SJCRH30 (cell line): ENCODE data around the gene BEAN1. TPM values are rescaled to one million over a fixed set of nuclear protein-coding genes. Genes with fewer than 3 reads are reported as not detected.
"Not testable (repeated sequence)": the region's sequence is repeated elsewhere in the genome, so short reads cannot be mapped to it uniquely, and the experiment has no call there.

Source experiments
- DNase-seq, 2 experiments: peaks; one replicate each; pipeline ENCODE4 v3.0.0-alpha.2; 2015 to 2020
- H3K27ac ChIP-seq: fragments of 250-450 bp; sonication (Bioruptor Pico); 2 replicates; pipeline ENCODE4 v1.5.1; 2020; ENCODE audit warnings: mild to moderate bottlenecking, moderate library complexity
- H3K27me3 ChIP-seq: fragments of 250-450 bp; sonication (Bioruptor Pico); 2 replicates; pipeline ENCODE4 v1.5.1; 2020; ENCODE audit warnings: mild to moderate bottlenecking, moderate library complexity
- H3K36me3 ChIP-seq: fragments of 250-450 bp; sonication (Bioruptor Pico); 2 replicates; pipeline ENCODE4 v1.5.1; 2020; ENCODE audit warnings: mild to moderate bottlenecking, moderate library complexity
- H3K4me1 ChIP-seq: fragments of 250-450 bp; sonication (Bioruptor Pico); 2 replicates; pipeline ENCODE4 v1.5.1; 2020; ENCODE audit warnings: mild to moderate bottlenecking, moderate library complexity
- H3K4me3 ChIP-seq: fragments of 250-450 bp; sonication (Bioruptor Pico); 2 replicates; pipeline ENCODE4 v1.5.1; 2020; ENCODE audit warnings: mild to moderate bottlenecking, moderate library complexity
- H3K9me3 ChIP-seq: fragments of 250-450 bp; sonication (Bioruptor Pico); replicated peaks from 2 replicates; pipeline ENCODE4 v1.5.1; 2020; ENCODE audit warnings: mild to moderate bottlenecking, moderate library complexity
- total RNA-seq: library from RNA; depleted of rRNA; stranded (reverse); fragments of >200 nt; shearing (Covaris generic); gene quantifications from 2 replicates; pipeline ENCODE4 v1.2.3, GENCODE V29; 2014

Gene BEAN1
- total RNA-seq, 1 experiment from 2014 or later, result 0.87 TPM

DNA sequence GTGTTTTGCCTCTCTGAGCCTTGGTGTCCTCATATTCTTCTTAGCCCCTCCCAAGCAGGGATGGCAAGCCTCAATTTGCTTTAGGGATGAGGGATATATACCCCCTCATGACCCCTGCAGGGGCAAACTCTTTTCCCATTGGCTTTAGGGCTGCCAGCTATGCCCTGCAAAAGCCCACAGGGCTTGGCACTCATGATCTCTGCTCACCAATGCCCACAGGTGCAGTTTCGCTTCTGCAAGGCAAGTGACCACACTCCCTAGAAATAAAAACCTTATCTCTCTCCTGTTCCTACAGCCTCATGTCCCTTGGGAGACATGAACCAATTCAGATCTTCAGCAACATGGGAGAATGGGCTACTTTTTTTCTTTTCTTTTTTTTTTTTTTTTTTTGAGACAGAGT, 8.8 kb downstream of the BEAN1 start:
- Histone ChIP-seq H3K4me1 (peaks cover 14% of the 10 kb centered on the region), H3K9me3 (no peaks in the 10 kb centered on the region), H3K36me3 (no peaks in the 10 kb centered on the region), H3K4me3 (no peak overlapping the region), H3K27ac (no peak overlapping the region), H3K27me3 (no peaks in the 10 kb centered on the region)
- no peak for DNase-seq

DNA sequence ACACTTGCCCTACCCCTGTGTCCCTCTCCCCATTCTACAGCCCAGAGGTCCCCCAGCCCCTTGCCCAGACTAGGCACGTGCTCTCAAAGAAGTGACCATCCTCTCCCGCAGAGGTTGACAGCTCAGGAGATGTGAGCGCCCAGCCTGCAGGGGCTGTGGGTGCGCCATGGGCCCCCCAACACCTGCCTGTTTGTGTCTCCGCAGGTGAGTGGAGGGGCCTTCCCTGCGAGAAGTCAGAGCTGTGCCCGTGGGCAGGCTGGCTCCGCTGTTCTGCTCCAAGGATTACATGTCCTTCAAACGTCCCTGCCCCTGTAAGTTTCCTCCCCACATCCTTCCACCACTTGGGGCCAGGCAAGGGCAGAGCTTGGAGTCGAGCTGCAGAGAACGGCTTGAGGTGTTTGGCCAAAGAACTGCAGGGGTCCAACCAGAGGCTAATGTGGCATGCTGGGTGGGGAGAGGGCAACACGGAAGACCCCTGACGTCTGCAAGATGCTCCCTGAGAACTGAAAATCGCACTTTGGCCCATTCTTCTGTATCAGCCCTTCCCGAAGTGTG, 10.4 kb downstream of the BEAN1 start:
- Histone ChIP-seq H3K27me3 (no peaks in the 10 kb centered on the region), H3K27ac (no peak overlapping the region), H3K9me3 (no peaks in the 10 kb centered on the region), H3K36me3 (no peaks in the 10 kb centered on the region), H3K4me1 (peaks cover 14% of the 10 kb centered on the region), H3K4me3 (no peak overlapping the region)
- DNase-seq, result no peak

DNA sequence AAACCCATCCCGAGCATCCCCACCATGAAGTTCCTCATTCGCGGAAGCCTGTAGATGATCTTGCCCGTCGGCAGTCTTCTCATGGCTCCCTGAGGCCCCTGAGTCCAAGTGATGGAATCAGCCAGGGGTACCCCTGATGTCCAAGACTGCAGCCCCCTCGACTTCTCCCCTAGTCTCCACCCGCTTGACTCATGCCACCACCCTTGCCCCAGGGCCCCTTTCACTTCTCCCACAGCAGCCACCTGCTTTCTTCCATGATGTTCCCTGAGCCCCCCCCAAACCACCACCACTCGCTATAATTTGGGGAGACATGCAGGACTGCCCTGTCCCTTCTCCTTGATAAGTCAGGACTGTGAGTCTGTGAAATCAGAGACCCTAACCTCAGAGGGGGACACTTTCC, 11.4 kb downstream of the BEAN1 start:
- H3K4me3 ChIP-seq, result no peak overlapping the region
- H3K9me3 ChIP-seq, result no peaks in the 10 kb centered on the region
- H3K36me3 ChIP-seq, result no peaks in the 10 kb centered on the region
- peaks cover 9% of the 10 kb centered on the region for H3K4me1 ChIP-seq
- H3K27ac ChIP-seq, result no peak overlapping the region
- DNase-seq, result no peak
- H3K27me3 ChIP-seq, result no peaks in the 10 kb centered on the region

DNA sequence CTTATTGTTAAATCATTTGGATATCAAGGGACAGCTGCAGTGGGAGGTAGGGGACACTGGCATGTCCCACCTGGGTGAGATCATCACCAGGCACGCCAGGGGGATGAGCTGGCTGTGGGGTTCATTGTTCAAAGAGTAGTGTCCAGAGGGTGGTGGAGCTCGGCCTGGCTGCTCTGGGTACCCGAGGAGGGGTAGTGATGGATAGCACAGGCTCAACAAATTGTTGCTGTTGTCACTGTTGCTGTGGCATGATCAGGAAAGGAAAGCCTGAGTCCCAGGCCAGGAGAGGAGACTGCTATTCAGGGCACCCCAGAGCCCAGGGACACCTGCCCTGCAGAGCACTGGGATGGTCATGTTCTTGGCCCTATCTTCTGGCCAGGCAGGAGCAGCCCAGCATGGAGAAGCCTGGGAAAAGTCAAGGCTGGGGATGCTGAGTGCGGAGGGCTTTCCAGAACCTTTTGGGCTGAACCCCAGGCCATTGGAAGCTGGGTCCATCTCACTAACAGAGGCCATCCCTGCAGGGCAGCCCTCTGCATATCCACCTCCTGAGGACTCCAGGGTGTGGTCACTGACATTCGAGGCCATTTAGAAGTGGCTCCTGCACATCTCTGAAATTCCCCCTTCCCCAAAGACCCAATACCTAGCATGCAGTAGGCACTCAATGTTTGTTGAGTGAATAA, 12.1 kb downstream of the BEAN1 start:
- no peak overlapping the region for H3K27ac ChIP-seq
- H3K27me3 ChIP-seq, result no peaks in the 10 kb centered on the region
- peaks cover 4% of the 10 kb centered on the region for H3K4me1 ChIP-seq
- no peaks in the 10 kb centered on the region for H3K9me3 ChIP-seq
- H3K36me3 ChIP-seq, result no peaks in the 10 kb centered on the region
- no peak for DNase-seq
- H3K4me3 ChIP-seq, result no peak overlapping the region

DNA sequence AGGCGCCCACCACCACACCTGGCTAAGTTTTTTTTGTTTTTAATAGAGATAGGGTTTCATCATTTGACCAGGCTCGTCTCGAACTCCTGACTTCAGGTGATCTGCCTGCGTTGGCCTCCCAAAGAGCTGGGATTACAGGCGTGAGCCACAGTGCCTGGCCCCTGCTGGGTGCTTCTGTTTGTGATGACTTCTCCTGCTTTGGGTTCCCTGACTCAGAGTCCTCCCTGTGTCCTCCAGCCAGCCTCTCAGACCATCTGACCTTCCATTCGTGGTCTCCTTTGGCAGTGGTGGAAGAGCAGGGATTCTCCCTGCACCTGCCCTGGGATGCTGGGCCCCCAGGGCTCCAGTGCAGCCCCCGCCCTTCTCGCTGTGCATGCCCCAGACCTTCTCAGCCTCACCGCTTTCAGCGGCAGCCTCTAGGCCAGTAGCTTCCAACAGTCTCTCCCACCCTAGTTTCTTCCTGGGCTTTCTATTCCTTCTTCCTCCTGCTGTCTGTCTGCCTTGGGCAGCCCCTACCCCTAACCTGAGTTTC, 13.2 kb downstream of the BEAN1 start:
- Histone ChIP-seq H3K4me3 (no peak overlapping the region), H3K36me3 (no peaks in the 10 kb centered on the region), H3K9me3 (no peaks in the 10 kb centered on the region), H3K27ac (no peak overlapping the region), H3K4me1 (no peaks in the 10 kb centered on the region), H3K27me3 (no peaks in the 10 kb centered on the region)
- DNase-seq, result no peak

DNA sequence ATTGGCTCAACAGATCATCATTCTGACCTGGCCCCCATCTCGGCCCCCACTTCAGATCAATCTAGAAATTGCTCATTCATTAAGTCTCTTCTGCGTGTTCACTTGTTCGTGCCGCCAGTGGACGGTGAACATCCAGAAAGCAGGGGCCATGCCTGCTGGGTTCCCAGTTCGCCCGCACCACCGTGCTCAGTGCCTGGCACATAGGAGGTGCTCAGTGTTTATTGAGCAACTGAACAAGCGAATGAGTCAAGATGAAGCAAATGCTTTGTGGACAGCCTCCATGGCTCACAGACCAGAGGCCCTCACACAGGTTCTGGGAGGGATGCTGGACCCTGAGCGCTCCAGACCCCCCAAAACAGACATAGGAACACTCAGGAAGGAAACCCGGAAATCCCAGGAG, 13.9 kb downstream of the BEAN1 start:
- Histone ChIP-seq H3K36me3 (no peaks in the 10 kb centered on the region), H3K27ac (no peak overlapping the region), H3K9me3 (no peaks in the 10 kb centered on the region), H3K4me1 (no peaks in the 10 kb centered on the region), H3K27me3 (no peaks in the 10 kb centered on the region), H3K4me3 (no peak overlapping the region)
- DNase-seq, result no peak

DNA sequence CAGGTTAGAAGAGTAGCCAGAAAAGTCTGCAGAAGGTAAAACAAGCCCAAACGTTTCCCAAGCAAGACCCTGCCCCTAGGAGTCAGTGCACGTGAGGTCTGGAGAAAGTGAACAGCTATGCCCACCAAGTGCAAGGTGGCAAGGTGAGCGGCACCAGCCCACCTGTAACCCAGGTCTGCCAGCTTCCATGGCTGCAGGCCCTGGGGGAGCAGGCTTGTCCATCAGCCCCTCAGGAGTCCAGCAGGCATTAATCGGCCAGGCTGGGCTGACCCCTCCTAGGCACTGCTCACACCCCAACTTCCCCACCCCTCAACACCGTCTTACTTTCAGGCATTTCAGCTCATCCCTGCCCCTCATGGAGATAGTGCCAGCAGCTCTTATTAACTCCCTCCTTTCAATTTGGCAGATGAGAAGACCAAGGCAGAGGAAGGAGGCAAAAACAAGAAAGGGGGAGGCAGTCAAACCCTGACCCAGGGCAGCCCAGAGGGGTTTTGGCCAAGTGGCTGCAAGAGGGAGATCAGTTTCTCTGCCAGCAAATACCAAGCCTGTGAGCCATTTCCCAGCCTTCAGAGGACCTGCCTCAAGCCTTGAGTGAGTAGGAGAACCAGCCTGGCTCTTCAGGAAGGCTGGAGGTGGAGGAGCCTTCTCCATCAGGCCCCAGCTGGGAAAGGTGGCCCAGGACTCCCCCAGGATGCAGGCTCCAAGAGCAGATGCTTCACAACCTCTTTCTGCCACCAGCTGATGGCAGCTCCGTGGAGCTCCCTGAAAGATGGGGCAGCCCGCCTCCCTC, 14.7 kb downstream of the BEAN1 start:
- H3K4me1 ChIP-seq, result no peaks in the 10 kb centered on the region
- H3K4me3 ChIP-seq, result no peak overlapping the region
- no peak for DNase-seq
- no peaks in the 10 kb centered on the region for H3K27me3 ChIP-seq
- no peaks in the 10 kb centered on the region for H3K36me3 ChIP-seq
- H3K27ac ChIP-seq, result no peak overlapping the region
- H3K9me3 ChIP-seq, result no peaks in the 10 kb centered on the region

DNA sequence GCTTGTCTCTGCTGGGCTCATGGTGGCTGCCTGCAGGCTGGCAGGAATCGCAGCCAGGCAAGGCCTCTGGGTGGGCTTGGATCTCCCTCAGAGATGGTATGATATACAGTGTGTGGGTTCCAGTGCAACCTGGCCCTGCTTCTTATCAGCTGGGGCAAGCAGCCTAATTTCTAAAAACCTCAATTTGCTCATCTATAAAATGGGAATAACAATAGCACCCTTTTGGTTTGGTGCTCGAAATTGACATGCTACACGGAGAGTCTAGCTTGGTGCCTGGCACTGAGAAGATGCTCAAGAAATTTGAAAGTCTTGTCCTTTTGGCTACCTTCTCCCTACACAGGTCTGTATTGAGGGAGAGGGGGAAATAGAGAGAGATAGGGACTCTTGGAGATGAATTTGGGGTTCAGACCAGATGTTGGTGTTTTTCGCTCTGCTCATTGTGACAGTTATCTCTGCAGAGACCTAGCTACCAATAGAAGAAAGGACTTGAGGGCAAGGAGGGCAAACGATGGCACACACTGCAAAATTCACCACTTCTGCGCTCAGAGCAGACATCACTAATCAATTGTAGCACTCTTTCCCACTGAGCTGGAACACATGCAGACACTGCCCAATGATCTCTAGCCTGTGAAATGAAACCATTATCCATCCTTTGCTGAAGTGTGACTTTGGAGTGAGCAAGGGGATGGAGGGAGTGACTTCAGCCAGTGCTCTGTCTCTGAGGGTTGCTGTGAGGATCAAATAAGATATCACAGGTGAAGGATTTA, 15.6 kb downstream of the BEAN1 start:
- Histone ChIP-seq H3K9me3 (no peaks in the 10 kb centered on the region), H3K36me3 (no peaks in the 10 kb centered on the region), H3K4me3 (no peak overlapping the region), H3K4me1 (no peaks in the 10 kb centered on the region), H3K27ac (no peak overlapping the region), H3K27me3 (no peaks in the 10 kb centered on the region)
- DNase-seq, result no peak

DNA sequence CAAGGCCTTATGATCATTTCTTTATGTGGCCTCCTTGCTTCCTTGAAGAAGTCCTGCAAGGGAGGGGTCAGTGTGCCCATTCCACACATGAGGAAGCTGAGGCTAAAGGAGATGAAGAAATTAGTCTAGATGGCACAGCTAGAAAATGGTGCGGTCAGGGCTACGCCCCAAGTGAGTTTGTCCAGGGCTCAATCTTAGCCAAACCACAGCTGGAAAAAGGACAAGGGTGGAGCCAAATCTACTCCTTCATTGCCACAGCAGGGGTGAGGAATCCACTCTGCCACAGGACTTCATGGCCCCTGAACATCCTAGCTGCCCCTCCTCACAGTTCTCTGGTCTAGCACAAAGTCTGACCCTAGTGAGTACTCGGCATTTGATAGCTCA, 16.2 kb downstream of the BEAN1 start:
- Histone ChIP-seq H3K9me3 (no peaks in the 10 kb centered on the region), H3K27ac (no peak overlapping the region), H3K36me3 (no peaks in the 10 kb centered on the region), H3K4me3 (no peak overlapping the region), H3K27me3 (no peaks in the 10 kb centered on the region), H3K4me1 (no peaks in the 10 kb centered on the region)
- no peak for DNase-seq

DNA sequence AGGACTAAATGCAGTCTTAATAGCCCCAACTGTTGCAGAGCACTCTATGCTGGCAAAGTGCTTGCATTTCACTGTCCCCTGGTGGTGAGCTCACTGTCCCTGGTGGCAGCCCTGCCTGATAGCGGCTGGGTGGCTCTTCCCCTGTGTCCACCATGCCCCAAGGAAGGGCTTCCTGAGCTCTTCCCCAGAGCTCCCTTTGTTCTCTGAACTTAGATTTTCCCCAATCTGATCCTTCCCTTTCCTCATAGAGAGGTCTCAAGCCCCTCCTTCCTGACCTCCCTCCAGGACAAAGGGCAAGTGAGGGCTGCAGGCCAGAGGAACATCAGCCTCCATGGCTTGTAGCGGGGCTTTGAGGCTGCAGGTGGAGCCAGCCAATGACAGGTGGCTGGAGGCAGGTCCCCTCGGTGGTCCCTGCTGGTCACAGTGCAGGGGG, 17.0 kb downstream of the BEAN1 start:
- H3K27ac ChIP-seq, result no peak overlapping the region
- no peaks in the 10 kb centered on the region for H3K4me1 ChIP-seq
- no peaks in the 10 kb centered on the region for H3K27me3 ChIP-seq
- no peaks in the 10 kb centered on the region for H3K9me3 ChIP-seq
- H3K4me3 ChIP-seq, result no peak overlapping the region
- H3K36me3 ChIP-seq, result no peaks in the 10 kb centered on the region
- no peak for DNase-seq

DNA sequence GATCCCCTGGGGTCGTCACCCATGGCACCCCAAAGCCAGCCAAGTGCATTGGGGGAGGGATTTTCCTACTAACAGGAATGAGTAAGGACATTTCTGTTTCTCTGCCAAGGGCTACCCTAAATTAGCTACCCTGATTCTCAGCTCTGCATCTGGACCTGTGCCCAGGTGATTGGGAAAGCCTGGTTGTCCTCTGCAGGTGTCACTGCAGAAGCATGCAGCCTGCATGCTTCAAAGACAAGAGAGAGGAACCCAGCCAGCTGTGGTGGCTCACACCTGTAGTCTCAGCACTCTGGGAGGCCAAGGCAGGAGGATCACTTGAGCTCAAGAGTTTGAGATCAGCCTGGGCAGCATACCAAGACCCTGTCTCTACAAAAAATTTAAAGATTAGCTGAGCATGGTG, 19.6 kb downstream of the BEAN1 start:
- H3K9me3 ChIP-seq, result no peaks in the 10 kb centered on the region
- no peak overlapping the region for H3K4me3 ChIP-seq
- no peaks in the 10 kb centered on the region for H3K27me3 ChIP-seq
- no peaks in the 10 kb centered on the region for H3K4me1 ChIP-seq
- H3K27ac ChIP-seq, result no peak overlapping the region
- DNase-seq, result no peak
- no peaks in the 10 kb centered on the region for H3K36me3 ChIP-seq

DNA sequence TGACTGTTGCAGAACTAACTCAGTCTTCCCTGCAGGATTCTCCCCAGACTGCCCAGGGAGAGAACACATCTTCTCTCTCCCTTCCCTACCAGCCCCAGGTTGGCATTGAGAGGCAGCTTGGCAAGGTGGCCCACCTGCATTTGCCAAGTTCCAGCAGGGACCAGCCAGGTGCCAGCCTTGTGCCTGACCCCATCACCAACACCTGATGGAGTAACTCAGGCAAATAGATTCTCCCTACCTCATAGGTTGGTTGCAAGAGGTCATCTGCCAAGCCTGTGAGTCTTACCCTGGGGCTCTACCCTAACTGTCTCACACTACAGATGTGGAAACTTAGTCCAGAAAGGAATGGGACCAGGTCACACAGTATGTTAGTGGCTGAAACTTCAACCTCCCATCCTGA, 20.4 kb downstream of the BEAN1 start:
- Histone ChIP-seq H3K27me3 (no peaks in the 10 kb centered on the region), H3K4me1 (no peaks in the 10 kb centered on the region)
- DNase-seq, result no peak

DNA sequence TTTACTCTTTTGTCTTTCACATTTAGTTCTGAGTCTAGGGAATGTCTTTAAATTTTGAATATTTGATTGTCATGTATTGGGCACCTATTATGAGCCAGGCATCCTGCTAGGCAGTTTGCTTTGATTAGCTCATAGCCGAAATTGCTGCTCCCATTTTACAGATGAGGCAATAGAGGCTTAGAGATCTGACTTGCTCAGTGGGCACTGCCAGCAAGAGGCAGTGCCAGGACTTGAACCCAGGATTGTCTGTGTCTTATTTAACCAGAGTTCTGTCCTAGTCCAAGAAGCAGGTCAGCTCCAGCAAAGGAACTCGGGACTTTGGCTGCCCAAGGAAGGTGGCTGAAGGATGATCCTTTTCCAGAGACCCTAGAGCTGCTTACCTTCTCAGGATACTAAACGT, 24.5 kb downstream of the BEAN1 start:
- Histone ChIP-seq H3K4me1 (no peaks in the 10 kb centered on the region), H3K36me3 (no peaks in the 10 kb centered on the region), H3K9me3 (no peaks in the 10 kb centered on the region), H3K27me3 (no peaks in the 10 kb centered on the region; the same call in 1 of the 2 replicates), H3K27ac (no peak overlapping the region), H3K4me3 (no peak overlapping the region)
- no peak for DNase-seq

More for the DNA sequence above, 20.4 kb downstream of the BEAN1 start:
- no peaks in the 10 kb centered on the region for H3K9me3 ChIP-seq
- H3K27ac ChIP-seq, result no peak overlapping the region
- H3K4me3 ChIP-seq, result no peak overlapping the region
- H3K36me3 ChIP-seq, result no peaks in the 10 kb centered on the region

DNA sequence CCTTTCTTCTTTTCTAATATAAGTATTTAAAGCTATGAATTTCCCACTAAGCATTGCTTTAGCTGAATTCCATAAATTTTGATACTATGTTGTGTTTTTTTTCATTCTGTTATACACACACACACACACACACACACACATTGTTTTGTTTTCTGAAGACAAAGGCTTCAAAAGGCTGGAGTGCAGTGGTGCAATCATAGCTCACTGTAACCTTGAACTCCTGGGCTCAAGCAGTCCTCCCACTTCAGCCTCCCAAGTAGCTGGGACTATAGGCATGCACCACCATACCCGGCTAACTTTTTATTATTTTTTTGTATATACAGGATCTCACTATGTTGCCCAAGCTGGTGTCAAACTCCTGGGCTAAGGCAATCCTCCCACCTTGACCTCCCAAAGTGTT, 26.1 kb downstream of the BEAN1 start:
- H3K27me3 ChIP-seq, H3K27ac ChIP-seq, H3K9me3 ChIP-seq, DNase-seq, H3K4me1 ChIP-seq, H3K4me3 ChIP-seq, H3K36me3 ChIP-seq: not testable (repeated sequence)

DNA sequence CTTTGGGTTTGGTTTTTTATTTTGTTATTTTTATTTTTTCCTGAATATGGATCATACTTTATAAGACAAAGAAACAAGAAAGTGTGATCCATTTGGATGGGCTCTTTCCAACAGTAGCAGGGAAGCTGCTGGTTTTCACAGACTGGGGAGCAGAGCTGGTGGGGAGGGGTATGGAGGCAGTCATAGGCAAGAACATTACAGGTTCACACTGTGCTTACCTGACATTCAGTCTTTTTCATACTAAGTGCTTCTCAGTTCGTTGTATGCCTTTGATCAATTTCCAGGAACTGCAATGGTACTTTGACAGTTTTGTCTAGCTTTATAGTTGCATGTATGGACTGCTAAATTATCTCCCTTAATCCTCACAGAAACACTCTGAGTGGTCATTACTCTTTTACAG, 27.7 kb downstream of the BEAN1 start:
- H3K36me3 ChIP-seq, result no peaks in the 10 kb centered on the region
- H3K9me3 ChIP-seq, result no peaks in the 10 kb centered on the region
- H3K27me3 ChIP-seq, result no peaks in the 10 kb centered on the region; the same call in none of the 2 replicates
- no peak for DNase-seq
- no peaks in the 10 kb centered on the region for H3K4me1 ChIP-seq
- no peak overlapping the region for H3K4me3 ChIP-seq
- no peak overlapping the region for H3K27ac ChIP-seq
